ENCODE data around the gene KCND1. TPM values are rescaled to one million over a fixed set of nuclear protein-coding genes. Genes with fewer than 3 reads are reported as not detected.
A peak's percentile ranks its signal among the peaks of the same experiment; 100 is the strongest.

KCND1 gene
- total RNA-seq, result 1 to 10 TPM in 1 of 3 donors, under 1 TPM in 2; 0.87 to 1.6 (median 0.93) TPM
- long read RNA-seq, donor 1, partial matches to known transcripts, result 0 of 1 reads
- long read RNA-seq, donor 1, other reads (novel, unspliced or antisense), result 1 of 1 reads
- long read RNA-seq, donor 2, result 0 reads

- H3K36me3 ChIP-seq (ENCODE audit: low read depth), result no peaks in the 10 kb centered on the region
- peak in 2 of 3 donors; percentile 29 to 60 for DNase-seq
- H3K9me3 ChIP-seq, result no peaks in the 10 kb centered on the region
- H3K4me1 ChIP-seq (ENCODE audit: low read depth), result no peaks in the 10 kb centered on the region
- TF ChIP-seq, protein P1, sequence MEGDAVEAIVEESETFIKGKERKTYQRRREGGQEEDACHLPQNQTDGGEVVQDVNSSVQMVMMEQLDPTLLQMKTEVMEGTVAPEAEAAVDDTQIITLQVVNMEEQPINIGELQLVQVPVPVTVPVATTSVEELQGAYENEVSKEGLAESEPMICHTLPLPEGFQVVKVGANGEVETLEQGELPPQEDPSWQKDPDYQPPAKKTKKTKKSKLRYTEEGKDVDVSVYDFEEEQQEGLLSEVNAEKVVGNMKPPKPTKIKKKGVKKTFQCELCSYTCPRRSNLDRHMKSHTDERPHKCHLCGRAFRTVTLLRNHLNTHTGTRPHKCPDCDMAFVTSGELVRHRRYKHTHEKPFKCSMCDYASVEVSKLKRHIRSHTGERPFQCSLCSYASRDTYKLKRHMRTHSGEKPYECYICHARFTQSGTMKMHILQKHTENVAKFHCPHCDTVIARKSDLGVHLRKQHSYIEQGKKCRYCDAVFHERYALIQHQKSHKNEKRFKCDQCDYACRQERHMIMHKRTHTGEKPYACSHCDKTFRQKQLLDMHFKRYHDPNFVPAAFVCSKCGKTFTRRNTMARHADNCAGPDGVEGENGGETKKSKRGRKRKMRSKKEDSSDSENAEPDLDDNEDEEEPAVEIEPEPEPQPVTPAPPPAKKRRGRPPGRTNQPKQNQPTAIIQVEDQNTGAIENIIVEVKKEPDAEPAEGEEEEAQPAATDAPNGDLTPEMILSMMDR (IDR thresholded peaks at IDR 0.05), result no peak
- ATAC-seq, result peak; percentile 25
- no peak within 1 kb of the TSS for H3K4me3 ChIP-seq
- intact Hi-C loops (cut with DNase I, micrococcal nuclease), result no loop called here
Measured at GRCh38 chrX:48971249-48972219, at the start of gene KCND1. KCND1 (minus strand) TSS chrX:48971844; CDS start chrX:48970271, 1,573 bp downstream.

- intact Hi-C loops (cut with DNase I, micrococcal nuclease), result no loop called here
- no peaks in the 10 kb centered on the region for H3K9me3 ChIP-seq
- no peak overlapping the region for H3K4me3 ChIP-seq
- no peaks in the 10 kb centered on the region for H3K36me3 ChIP-seq (ENCODE audit: low read depth)
- DNase-seq (peak in 1 of 3 donors; percentile 2), ATAC-seq (no peak)
- TF ChIP-seq, protein P1 (IDR thresholded peaks at IDR 0.05), result no peak
- no peaks in the 10 kb centered on the region for H3K4me1 ChIP-seq (ENCODE audit: low read depth)
Measured at GRCh38 chrX:49019599-49020249, 48.1 kb upstream of the KCND1 start.

GRCh38 chrX:49019050-49019449 lies 47.4 kb upstream of the KCND1 start:
- no peak for DNase-seq
- no peak for ATAC-seq
- no peaks in the 10 kb centered on the region for H3K36me3 ChIP-seq (ENCODE audit: low read depth)
- TF ChIP-seq, protein P1 (IDR thresholded peaks at IDR 0.05), result no peak
- H3K9me3 ChIP-seq, result no peaks in the 10 kb centered on the region
- intact Hi-C loops (cut with DNase I, micrococcal nuclease), result no loop called here
- H3K4me1 ChIP-seq (ENCODE audit: low read depth), result no peaks in the 10 kb centered on the region
- H3K4me3 ChIP-seq, result no peak overlapping the region

DNA sequence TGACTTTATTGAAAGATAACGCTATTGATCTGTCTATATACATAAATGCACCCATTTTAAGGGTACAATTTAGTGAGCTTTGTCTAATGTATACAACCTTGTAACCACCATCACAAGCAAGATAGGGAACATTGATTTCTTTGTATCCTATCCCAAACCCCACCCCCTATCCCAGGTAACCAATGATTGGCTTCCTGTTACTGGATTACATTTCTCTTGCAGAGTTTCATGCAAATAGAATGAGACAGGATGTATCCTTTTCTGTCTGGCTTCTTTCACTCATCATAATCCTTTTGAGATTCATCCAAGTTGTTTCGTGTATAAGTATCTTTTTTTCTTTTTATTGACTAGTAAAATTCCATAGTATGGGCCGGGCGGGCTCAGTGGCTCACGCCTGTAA lies 32.1 kb upstream of the KCND1 start:
- ATAC-seq (no peak), DNase-seq (no peak)
- TF ChIP-seq, protein P1 (IDR thresholded peaks at IDR 0.05), result no peak
- Histone ChIP-seq H3K9me3 (no peaks in the 10 kb centered on the region), H3K4me3 (no peak overlapping the region), H3K36me3 (ENCODE audit: low read depth) (no peaks in the 10 kb centered on the region), H3K4me1 (ENCODE audit: low read depth) (no peaks in the 10 kb centered on the region)
- intact Hi-C loops (cut with DNase I, micrococcal nuclease), result no loop called here

- no peaks in the 10 kb centered on the region for H3K4me1 ChIP-seq (ENCODE audit: low read depth)
- no peaks in the 10 kb centered on the region for H3K9me3 ChIP-seq
- no peaks in the 10 kb centered on the region for H3K36me3 ChIP-seq (ENCODE audit: low read depth)
- DNase-seq (peak; percentile 78 to 81 (median 78)), ATAC-seq (peak; percentile 95)
- peak within 1 kb of the TSS; percentile 44 for H3K4me3 ChIP-seq
- TF ChIP-seq, protein P1 (IDR thresholded peaks at IDR 0.05), result no peak
- intact Hi-C loops (cut with DNase I, micrococcal nuclease), result no loop called here
Measured at GRCh38 chrX:49002091-49002935, 30.7 kb upstream of the KCND1 start, which contains the start of gene GRIPAP1. GRIPAP1 (minus strand) TSS chrX:49002264; CDS start chrX:49002229, 35 bp downstream.
